GM12864 (cell line): ENCODE results near the gene SLC27A2.

Source experiments
- DNase-seq: peaks from one replicate; pipeline ENCODE4 v3.0.0-alpha.2; 2011; ENCODE audit warnings: low read depth
- H3K4me3 ChIP-seq: 2 replicates; pipeline ENCODE4 v1.5.1; 2011; ENCODE audit warnings: mild to moderate bottlenecking, low read depth, low read length, control low read depth
- TF ChIP-seq, protein P1 (sequence below): IDR thresholded peaks from 2 replicates; pipeline ENCODE4 v1.5.1; 2011; ENCODE audit warnings: low read depth, mild to moderate bottlenecking, moderate library complexity, low read length, control low read depth, inconsistent platforms; ENCODE audit errors: missing control alignments

SLC27A2 gene

DNA sequence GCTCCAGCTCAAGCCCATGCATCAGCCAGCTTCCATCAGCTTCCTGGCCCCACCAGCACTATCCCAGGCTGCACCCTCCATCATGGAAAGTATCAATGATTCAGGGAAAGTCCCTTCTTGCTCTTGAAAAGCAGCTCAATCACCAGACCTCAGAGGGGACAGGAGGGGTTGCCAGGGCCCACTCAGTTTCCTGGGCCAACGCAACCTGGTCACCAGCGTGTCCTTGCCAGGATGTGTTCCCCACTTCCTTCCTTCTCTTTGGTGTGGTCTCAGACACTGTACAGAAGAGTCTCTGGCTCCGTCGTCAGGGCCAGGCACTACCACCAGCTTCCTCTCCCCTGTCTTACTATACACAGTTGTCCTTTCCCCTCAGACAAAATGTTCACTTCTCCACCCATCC, 80.5 kb downstream of the SLC27A2 start:
- TF ChIP-seq, protein P1, sequence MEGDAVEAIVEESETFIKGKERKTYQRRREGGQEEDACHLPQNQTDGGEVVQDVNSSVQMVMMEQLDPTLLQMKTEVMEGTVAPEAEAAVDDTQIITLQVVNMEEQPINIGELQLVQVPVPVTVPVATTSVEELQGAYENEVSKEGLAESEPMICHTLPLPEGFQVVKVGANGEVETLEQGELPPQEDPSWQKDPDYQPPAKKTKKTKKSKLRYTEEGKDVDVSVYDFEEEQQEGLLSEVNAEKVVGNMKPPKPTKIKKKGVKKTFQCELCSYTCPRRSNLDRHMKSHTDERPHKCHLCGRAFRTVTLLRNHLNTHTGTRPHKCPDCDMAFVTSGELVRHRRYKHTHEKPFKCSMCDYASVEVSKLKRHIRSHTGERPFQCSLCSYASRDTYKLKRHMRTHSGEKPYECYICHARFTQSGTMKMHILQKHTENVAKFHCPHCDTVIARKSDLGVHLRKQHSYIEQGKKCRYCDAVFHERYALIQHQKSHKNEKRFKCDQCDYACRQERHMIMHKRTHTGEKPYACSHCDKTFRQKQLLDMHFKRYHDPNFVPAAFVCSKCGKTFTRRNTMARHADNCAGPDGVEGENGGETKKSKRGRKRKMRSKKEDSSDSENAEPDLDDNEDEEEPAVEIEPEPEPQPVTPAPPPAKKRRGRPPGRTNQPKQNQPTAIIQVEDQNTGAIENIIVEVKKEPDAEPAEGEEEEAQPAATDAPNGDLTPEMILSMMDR: no peak
- no peak overlapping the region for H3K4me3 ChIP-seq
- no peak for DNase-seq

DNA sequence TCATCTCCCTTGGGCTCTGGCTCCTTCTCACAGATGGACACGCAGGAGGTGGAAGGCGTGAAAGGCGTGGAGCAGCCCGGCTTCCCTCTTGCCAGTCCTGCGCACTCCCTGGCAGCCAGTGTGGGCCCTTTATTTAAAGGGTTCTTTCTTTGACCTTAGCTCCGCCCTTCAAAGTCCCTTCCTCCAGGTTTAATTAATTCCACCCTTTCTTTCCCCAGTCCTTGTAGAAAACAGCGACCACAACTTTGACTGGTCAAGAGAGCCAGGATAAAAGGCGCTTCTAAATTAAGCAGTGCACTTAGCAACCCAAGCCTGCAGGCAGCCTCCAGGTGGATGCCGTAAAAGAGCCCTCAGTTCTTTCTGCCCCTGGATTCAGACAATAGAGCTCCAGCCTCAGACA, 83.6 kb downstream of the SLC27A2 start, which contains the start of gene HDC:
Gene HDC, minus strand, starts transcription at position 107 of the 400 bp plus-strand sequence. Its CDS starts 103 bp downstream, at position 4.
- H3K4me3 ChIP-seq: no peak within 1 kb of the TSS
- no peak for DNase-seq
- TF ChIP-seq, protein P1: no peak

DNA sequence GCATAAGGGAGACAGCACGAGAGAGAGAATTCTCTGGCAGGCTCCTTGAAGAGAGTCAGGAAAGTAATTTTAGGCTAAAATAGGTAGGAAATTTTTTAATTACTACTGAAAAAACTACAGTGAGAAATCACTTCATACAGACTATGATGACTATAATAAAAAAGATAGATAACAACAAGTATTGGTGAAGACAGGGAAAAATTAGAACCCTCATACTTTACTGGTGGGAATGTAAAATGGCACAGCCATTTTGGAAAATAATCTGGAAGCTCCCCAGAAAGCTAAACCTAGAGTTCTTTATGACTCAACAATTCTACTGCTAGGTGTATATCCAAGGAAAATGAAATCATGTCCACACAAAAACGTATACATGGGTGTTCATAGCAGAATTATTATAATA, 85.6 kb downstream of the SLC27A2 start:
- TF ChIP-seq, protein P1: no peak
- DNase-seq: no peak
- no peak overlapping the region for H3K4me3 ChIP-seq

DNA sequence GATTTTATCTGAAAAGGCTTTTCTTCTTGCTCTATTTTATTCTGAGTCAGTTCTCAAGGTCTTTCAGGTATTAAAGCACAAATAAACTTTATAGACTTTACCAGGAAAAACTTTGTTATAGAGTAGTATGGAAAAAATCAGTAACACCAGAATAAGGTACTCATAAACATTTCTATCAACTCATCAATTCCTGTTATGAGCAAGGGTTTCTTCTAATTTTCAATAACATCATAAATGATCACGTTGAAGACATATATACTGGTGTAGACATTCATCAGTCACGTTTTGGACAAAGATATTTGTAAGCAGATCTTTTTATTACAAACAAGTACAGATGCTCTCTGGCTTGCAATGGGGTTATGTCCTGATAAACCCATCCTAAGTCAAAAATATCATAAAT, 93.1 kb downstream of the SLC27A2 start:
- TF ChIP-seq, protein P1: no peak
- no peak overlapping the region for H3K4me3 ChIP-seq
- no peak for DNase-seq

DNA sequence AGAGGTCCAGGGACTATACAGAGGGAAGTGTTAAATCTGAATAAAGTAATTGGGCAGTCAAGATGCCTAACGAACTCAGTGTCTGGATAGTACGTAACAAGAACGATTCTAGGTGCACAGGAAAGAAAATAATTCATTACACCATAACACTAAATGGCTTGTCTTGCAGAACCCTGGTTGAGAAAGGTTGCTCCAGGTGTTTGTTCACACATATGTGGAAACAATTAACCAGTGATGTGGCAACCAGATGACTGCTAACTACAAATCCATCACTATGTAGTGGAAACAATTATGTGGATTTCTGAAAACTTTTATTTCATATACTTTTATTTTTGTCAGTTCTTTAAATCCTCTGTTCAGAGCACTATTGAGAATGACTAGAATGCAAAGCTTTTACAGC, 93.9 kb downstream of the SLC27A2 start:
- DNase-seq: no peak
- TF ChIP-seq, protein P1: no peak

DNA sequence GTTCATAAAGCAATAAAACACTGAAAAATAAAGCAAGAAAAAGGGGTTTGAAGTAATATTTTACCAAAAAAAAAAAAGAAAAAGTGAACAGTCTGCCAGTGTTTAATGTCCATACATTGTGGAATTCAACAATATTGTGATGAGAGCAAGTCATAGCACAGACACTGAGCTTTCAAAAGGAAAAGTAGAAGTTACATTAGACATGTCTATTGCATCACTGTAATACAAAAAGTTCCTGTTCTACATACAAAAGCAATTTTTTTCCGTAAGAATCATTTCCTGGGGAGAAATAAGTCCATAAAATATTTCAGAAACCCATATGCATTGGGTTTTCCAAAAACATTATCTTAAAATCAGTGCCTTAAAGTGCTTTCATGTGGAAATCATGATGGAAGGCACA, 95.4 kb downstream of the SLC27A2 start:
- TF ChIP-seq, protein P1: no peak
- H3K4me3 ChIP-seq: no peak overlapping the region
- no peak for DNase-seq

More for the DNA sequence above, 93.9 kb downstream of the SLC27A2 start:
- H3K4me3 ChIP-seq: no peak overlapping the region

DNA sequence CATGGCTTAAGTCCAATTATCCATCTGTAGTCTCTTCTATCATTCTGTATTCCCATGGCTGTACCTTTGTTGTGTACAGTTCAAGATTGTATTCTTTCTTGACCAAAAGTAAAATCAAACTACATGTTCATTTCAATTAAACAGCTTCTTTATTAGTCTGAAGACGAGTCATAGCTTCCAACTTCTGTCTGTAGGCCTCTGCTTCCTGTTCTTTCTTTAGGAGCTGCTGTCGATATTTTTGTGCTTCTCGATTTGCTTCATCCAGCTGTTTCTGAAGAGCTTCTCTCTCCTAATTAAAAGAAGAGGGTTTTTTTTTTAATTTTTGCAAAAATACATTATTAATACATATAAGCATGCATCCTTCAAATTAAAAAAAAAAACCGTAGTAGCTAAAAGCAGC, 96.5 kb downstream of the SLC27A2 start:
- H3K4me3 ChIP-seq: no peak overlapping the region
- no peak for DNase-seq
- TF ChIP-seq, protein P1: no peak
